ENCODE data around the gene MAN1A1.

MAN1A1 gene

DNA sequence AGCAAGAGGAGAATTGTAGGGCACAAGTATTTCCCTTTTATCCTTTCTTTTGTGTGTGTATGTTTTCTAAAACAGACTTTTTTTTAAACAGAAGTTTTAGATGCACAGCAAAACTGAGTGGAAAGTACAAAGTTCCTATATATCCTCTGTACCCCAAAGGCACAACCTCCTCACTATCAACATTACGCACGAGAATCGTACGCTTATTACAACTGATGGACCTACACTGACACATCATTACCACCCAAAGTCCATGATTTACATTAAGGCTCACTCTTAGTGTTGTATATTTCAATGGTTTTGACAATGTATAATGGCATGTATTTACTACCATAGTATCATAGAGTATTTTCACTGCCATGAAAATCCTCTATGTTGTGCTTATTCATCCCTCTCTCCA is 32.6 kb downstream of the MAN1A1 start:
- no peaks in the 10 kb centered on the region for H3K9me3 Mint-ChIP-seq
- H3K36me3 Mint-ChIP-seq (ENCODE audit: low read depth), result no peaks in the 10 kb centered on the region
- H3K4me3 Mint-ChIP-seq, result no peak overlapping the region
- TF ChIP-seq CTCF (IDR thresholded peaks at IDR 0.05; ENCODE audit: unreplicated experiment in 3 of 3), result no peak
- H3K4me1 Mint-ChIP-seq, result peaks cover 12% of the 10 kb centered on the region
- no peaks in the 10 kb centered on the region for H3K27me3 Mint-ChIP-seq (ENCODE audit: low read depth)
- H3K27ac Mint-ChIP-seq, result no peak overlapping the region

DNA sequence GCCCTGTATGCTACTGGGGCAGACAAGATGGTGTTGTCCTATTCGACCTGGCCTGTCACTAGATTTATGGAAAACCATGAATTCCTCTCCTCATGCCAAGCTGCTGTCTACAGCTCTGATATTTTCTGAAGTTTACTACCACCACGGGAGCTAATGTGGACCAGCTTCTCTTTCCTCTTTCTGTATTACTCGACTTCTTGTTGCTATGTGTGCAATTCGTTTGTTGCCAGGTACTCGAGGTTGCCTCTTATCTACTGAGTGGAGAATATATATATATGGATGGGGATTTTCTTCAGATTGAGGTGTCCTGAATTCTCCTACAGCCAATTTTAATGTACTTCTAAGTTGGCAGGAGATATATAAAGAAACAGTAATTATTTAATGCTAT is 34.7 kb downstream of the MAN1A1 start:
- Mint-ChIP-seq H3K27ac (peak overlapping the region; percentile 9 to 41 (median 40)), H3K4me1 (peaks cover 12% of the 10 kb centered on the region), H3K27me3 (ENCODE audit: low read depth) (peaks cover 3% of the 10 kb centered on the region), H3K36me3 (ENCODE audit: low read depth) (no peaks in the 10 kb centered on the region), H3K4me3 (no peak overlapping the region), H3K9me3 (no peaks in the 10 kb centered on the region)
- TF ChIP-seq CTCF (IDR thresholded peaks at IDR 0.05; ENCODE audit: unreplicated experiment in 3 of 3), result no peak

- peaks cover 3% of the 10 kb centered on the region for H3K27me3 Mint-ChIP-seq (ENCODE audit: low read depth)
- peak overlapping the region; percentile 9 to 41 (median 40) for H3K27ac Mint-ChIP-seq
- H3K4me1 Mint-ChIP-seq, result peaks cover 15% of the 10 kb centered on the region
- H3K4me3 Mint-ChIP-seq, result no peak overlapping the region
- no peak for TF ChIP-seq CTCF (IDR thresholded peaks at IDR 0.05; ENCODE audit: unreplicated experiment in 3 of 3)
- H3K36me3 Mint-ChIP-seq (ENCODE audit: low read depth), result no peaks in the 10 kb centered on the region
- no peaks in the 10 kb centered on the region for H3K9me3 Mint-ChIP-seq
Measured at GRCh38 chr6:119313937-119314884, 35.4 kb downstream of the MAN1A1 start.

GRCh38 chr6:119312875-119313338 is 36.7 kb downstream of the MAN1A1 start:
- Mint-ChIP-seq H3K9me3 (no peaks in the 10 kb centered on the region), H3K36me3 (ENCODE audit: low read depth) (no peaks in the 10 kb centered on the region), H3K4me3 (no peak overlapping the region), H3K27me3 (ENCODE audit: low read depth) (peaks cover 3% of the 10 kb centered on the region), H3K27ac (peak overlapping the region in 1 of 3 experiments; percentile 24), H3K4me1 (peaks cover 20% of the 10 kb centered on the region)
- TF ChIP-seq CTCF (IDR thresholded peaks at IDR 0.05; ENCODE audit: unreplicated experiment in 3 of 3), result no peak

- Mint-ChIP-seq H3K36me3 (ENCODE audit: low read depth) (no peaks in the 10 kb centered on the region), H3K4me1 (peaks cover 20% of the 10 kb centered on the region), H3K27me3 (ENCODE audit: low read depth) (peaks cover 3% of the 10 kb centered on the region), H3K27ac (no peak overlapping the region), H3K4me3 (no peak overlapping the region), H3K9me3 (no peaks in the 10 kb centered on the region)
- TF ChIP-seq CTCF (IDR thresholded peaks at IDR 0.05; ENCODE audit: unreplicated experiment in 3 of 3), result no peak
Measured at GRCh38 chr6:119312441-119312840, 37.1 kb downstream of the MAN1A1 start.
